OCI-LY3 (cell line): Measurements from ENCODE around the gene COPS3.

Source experiments
- H2AFZ ChIP-seq: fragments of 200-600, 300-600 bp; shearing (Covaris generic); 2 replicates; pipeline ENCODE4 v1.6.0; 2014; ENCODE audit warnings: antibody characterized with exemption, low read depth, low read length
- H3K27ac ChIP-seq: fragments of 200-600, 300-600 bp; sonication (generic); 2 replicates; pipeline ENCODE4 v1.5.1; 2014; ENCODE audit warnings: mild to moderate bottlenecking, low read length, moderate library complexity, mixed read lengths
- H3K27me3 ChIP-seq: fragments of 200-600, 300-600 bp; sonication (generic); 2 replicates; pipeline ENCODE4 v1.6.1; 2014; ENCODE audit warnings: low read depth, low read length, mixed read lengths
- H3K36me3 ChIP-seq: fragments of 200-600, 300-600 bp; sonication (generic); replicated peaks from 2 replicates; pipeline ENCODE3; 2014; ENCODE audit warnings: low read depth, low read length, mixed read lengths
- H3K4me1 ChIP-seq: fragments of 300-600, 200-600 bp; sonication (generic); 2 replicates; pipeline ENCODE4 v1.6.1; 2014; ENCODE audit warnings: low read length, mixed read lengths
- H3K4me2 ChIP-seq: fragments of 200-600, 300-600 bp; sonication (generic); 2 replicates; pipeline ENCODE4 v1.6.1; 2014; ENCODE audit warnings: low read length, mixed read lengths
- H3K4me3 ChIP-seq: fragments of 300-600, 200-600 bp; sonication (generic); 2 replicates; pipeline ENCODE4 v1.5.1; 2014; ENCODE audit warnings: antibody characterized with exemption, mild to moderate bottlenecking, low read length, moderate library complexity
- H3K79me2 ChIP-seq: fragments of 300-600, 200-600 bp; shearing (Covaris generic); 2 replicates; pipeline ENCODE4 v1.6.1; 2014; ENCODE audit warnings: mild to moderate bottlenecking, low read length, mixed read lengths
- H3K9ac ChIP-seq: fragments of 300-600, 200-600 bp; shearing (Covaris generic); 2 replicates; pipeline ENCODE4 v1.6.0; 2014; ENCODE audit warnings: mild to moderate bottlenecking, low read length, moderate library complexity
- H3K9me3 ChIP-seq: fragments of 200-600, 300-600 bp; shearing (Covaris generic); 2 replicates; pipeline ENCODE4 v1.6.1; 2014; ENCODE audit warnings: low read length, mixed read lengths; ENCODE audit not compliant: insufficient read depth
- H4K20me1 ChIP-seq: fragments of 200-600, 300-600 bp; sonication (generic); 2 replicates; pipeline ENCODE4 v1.6.1; 2016; ENCODE audit warnings: low read length, mixed read lengths; ENCODE audit not compliant: insufficient read depth
- EZH2phosphoT487 ChIP-seq: fragments of 200-600 bp; shearing (Covaris generic); IDR thresholded peaks from 2 replicates; pipeline ENCODE4 v1.6.1; 2018; ENCODE audit warnings: antibody characterized with exemption, mixed run types, low read depth
- TF ChIP-seq, protein P1 (sequence below): fragments of 200-600, 300-600 bp; sonication (generic); IDR thresholded peaks from 2 replicates; pipeline ENCODE4 v1.5.1; 2014; ENCODE audit warnings: antibody characterized with exemption, low read length, low read depth

Gene COPS3

DNA sequence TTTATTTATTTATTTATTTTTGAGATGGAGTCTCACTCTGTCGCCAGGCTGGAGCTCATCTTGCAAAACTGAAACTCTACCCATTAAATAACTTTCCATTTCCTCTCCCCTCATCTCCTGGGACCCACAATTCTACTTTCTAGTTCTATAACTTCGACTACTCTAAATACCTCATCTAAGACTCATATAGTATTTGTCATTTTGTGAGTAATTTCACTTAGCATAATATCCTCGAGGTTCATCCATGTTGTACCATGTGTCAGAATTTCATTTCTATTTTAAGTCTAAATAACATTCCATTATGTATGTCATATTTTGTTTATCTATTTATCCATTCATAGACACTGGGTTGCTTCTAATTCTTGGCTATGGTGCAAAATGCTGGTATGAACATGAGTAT, 17.1 kb upstream of the COPS3 start:
- Histone ChIP-seq H3K9ac (no peak overlapping the region), H3K4me3 (no peak overlapping the region), H3K4me2 (no peak overlapping the region), H3K79me2 (no peaks in the 10 kb centered on the region), H2AFZ (no peak overlapping the region), H4K20me1 (no peaks in the 10 kb centered on the region), H3K36me3 (no peaks in the 10 kb centered on the region), H3K4me1 (peaks cover 24% of the 10 kb centered on the region), H3K27ac (no peak overlapping the region), H3K9me3 (no peaks in the 10 kb centered on the region), H3K27me3 (no peaks in the 10 kb centered on the region)
- TF ChIP-seq, protein P1, sequence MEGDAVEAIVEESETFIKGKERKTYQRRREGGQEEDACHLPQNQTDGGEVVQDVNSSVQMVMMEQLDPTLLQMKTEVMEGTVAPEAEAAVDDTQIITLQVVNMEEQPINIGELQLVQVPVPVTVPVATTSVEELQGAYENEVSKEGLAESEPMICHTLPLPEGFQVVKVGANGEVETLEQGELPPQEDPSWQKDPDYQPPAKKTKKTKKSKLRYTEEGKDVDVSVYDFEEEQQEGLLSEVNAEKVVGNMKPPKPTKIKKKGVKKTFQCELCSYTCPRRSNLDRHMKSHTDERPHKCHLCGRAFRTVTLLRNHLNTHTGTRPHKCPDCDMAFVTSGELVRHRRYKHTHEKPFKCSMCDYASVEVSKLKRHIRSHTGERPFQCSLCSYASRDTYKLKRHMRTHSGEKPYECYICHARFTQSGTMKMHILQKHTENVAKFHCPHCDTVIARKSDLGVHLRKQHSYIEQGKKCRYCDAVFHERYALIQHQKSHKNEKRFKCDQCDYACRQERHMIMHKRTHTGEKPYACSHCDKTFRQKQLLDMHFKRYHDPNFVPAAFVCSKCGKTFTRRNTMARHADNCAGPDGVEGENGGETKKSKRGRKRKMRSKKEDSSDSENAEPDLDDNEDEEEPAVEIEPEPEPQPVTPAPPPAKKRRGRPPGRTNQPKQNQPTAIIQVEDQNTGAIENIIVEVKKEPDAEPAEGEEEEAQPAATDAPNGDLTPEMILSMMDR, result no peak
- TF ChIP-seq EZH2phosphoT487, result no peak

DNA sequence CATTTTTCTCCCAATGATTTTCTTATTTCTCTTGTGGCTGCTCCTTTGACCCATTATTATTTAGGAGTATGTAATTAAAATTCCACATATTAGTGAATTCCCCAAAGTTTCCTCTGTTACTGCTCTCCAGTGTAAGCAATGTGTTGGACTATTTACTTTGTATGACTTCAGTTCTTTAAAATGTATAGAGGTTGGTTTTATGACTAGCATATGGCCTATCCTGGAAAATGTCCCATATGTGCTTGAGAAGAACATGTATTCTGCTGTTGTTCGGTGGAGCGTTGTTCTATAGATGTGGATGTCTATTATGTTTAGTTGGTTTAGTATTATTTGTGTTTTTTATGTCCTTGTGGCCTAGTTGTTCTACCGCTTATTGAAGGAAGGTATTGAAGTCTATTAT, 16.2 kb upstream of the COPS3 start:
- TF ChIP-seq, protein P1, result no peak
- TF ChIP-seq EZH2phosphoT487, result no peak
- no peaks in the 10 kb centered on the region for H3K79me2 ChIP-seq
- no peak overlapping the region for H2AFZ ChIP-seq
- H3K27me3 ChIP-seq, result no peaks in the 10 kb centered on the region
- no peak overlapping the region; the same call in 1 of the 2 replicates for H3K4me2 ChIP-seq
- peaks cover 24% of the 10 kb centered on the region for H3K4me1 ChIP-seq
- no peak overlapping the region for H3K27ac ChIP-seq
- no peaks in the 10 kb centered on the region for H3K36me3 ChIP-seq
- H3K4me3 ChIP-seq, result no peak overlapping the region
- H4K20me1 ChIP-seq, result no peaks in the 10 kb centered on the region
- H3K9ac ChIP-seq, result no peak overlapping the region
- H3K9me3 ChIP-seq, result no peaks in the 10 kb centered on the region

DNA sequence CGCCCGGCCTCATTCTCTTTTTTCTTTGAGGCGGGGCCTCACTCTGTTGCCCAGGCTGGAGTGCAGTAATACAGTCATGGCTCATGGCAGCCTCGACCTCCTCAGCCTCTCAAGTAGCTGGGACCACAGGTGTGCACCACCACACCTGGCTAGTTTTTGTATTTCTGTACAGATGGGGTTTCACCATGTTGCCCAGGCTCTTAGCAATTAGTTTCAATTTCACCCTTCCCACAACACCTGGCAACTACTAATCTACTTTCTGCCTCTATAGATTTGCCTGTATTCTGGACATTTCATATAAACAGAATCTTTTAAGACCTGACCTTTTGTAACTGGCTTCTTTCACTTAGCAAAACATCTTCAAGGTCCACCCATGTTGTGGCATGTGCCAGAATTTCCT, 14.1 kb upstream of the COPS3 start:
- Histone ChIP-seq H3K4me3 (no peak overlapping the region), H3K4me1 (peaks cover 19% of the 10 kb centered on the region), H4K20me1 (no peaks in the 10 kb centered on the region), H3K9ac (no peak overlapping the region), H3K9me3 (no peaks in the 10 kb centered on the region), H3K4me2 (no peak overlapping the region), H3K36me3 (no peaks in the 10 kb centered on the region), H2AFZ (no peak overlapping the region), H3K27ac (no peak overlapping the region), H3K27me3 (no peaks in the 10 kb centered on the region), H3K79me2 (no peaks in the 10 kb centered on the region)
- no peak for TF ChIP-seq EZH2phosphoT487
- TF ChIP-seq, protein P1, result no peak

DNA sequence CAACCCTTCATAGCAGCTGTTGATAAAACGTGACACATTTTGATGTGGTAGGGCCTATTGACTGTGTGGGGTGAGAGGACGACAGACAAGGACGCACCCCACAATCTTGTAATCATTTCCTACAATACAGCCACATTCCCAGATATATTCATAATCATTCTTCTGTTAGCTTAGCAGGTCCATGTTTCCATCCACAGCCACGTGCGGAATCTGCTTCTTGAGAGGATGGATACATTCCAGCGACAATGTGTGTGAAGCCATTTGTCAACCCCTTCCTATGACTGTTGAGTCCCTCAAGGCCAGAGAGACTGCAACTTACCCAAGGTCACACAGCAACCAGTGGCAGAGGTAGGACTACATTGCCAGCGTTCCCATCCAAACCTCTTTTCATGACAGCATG, 8.7 kb upstream of the COPS3 start:
- no peaks in the 10 kb centered on the region for H3K27me3 ChIP-seq
- H3K9me3 ChIP-seq, result no peaks in the 10 kb centered on the region
- H3K27ac ChIP-seq, result no peak overlapping the region
- H2AFZ ChIP-seq, result no peak overlapping the region
- no peak for TF ChIP-seq EZH2phosphoT487
- TF ChIP-seq, protein P1, result no peak
- no peaks in the 10 kb centered on the region for H3K79me2 ChIP-seq
- no peak overlapping the region for H3K9ac ChIP-seq
- no peaks in the 10 kb centered on the region for H3K36me3 ChIP-seq
- H4K20me1 ChIP-seq, result no peaks in the 10 kb centered on the region
- no peak overlapping the region for H3K4me2 ChIP-seq
- H3K4me1 ChIP-seq, result no peaks in the 10 kb centered on the region
- no peak overlapping the region for H3K4me3 ChIP-seq
